Measurements from ENCODE around the gene NEMP1.

DNA sequence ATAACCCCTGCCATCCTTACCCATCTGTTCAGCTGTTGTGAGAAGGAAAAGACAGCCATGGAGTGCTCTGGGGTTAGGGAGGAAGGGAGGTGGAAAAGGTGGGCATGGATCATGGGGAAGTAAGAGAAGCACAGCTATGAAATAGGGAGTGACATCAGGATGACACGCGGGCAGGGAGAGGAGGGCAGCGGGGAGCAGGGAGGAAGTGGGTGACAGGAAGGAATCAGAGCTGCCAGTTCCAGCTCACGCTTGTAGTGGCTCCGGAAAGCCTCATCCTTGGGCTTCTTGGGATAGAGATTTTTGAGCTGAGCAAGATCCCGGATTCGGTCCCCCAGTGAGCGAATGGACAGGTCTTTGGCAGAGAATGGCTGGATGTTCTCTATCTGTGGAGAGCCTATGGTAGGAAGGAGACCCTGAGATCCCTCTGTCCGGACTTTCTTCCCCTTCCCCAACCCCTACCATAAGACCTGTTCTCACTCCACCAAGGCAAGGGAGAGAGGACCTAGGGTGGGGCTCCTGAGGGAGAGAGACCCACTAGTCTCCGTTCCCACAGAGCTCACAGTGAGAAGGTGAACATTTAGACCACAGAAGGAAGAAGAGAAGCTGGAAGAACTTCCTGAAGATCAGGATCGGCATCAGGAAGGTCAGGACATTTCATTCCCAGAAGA is 20.6 kb upstream of the NEMP1 start:
- TF ChIP-seq, protein P1, sequence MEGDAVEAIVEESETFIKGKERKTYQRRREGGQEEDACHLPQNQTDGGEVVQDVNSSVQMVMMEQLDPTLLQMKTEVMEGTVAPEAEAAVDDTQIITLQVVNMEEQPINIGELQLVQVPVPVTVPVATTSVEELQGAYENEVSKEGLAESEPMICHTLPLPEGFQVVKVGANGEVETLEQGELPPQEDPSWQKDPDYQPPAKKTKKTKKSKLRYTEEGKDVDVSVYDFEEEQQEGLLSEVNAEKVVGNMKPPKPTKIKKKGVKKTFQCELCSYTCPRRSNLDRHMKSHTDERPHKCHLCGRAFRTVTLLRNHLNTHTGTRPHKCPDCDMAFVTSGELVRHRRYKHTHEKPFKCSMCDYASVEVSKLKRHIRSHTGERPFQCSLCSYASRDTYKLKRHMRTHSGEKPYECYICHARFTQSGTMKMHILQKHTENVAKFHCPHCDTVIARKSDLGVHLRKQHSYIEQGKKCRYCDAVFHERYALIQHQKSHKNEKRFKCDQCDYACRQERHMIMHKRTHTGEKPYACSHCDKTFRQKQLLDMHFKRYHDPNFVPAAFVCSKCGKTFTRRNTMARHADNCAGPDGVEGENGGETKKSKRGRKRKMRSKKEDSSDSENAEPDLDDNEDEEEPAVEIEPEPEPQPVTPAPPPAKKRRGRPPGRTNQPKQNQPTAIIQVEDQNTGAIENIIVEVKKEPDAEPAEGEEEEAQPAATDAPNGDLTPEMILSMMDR (conservative IDR thresholded peaks at IDR 0.05 in 1 of 2, IDR thresholded peaks at IDR 0.05 in 1 of 2; ENCODE audit: extremely low read depth in 1 of 2, insufficient read depth in 1 of 2, low read depth in 1 of 2, low read length in 2 of 2), result no peak
- TF ChIP-seq EZH2 (IDR thresholded peaks at IDR 0.05; ENCODE audit: borderline replicate concordance, low read length), result no peak

Measured in mammary epithelial cell (primary cell).